Fibroblast of lung (primary cell): Measurements from ENCODE around the gene CRHR1. TPM values are rescaled to one million over a fixed set of nuclear protein-coding genes. Genes with fewer than 3 reads are reported as not detected.

Experiments
- DNase-seq, 2 donors: peaks; one replicate each; pipeline versions ENCODE4 v3.0.0 to v3.0.0-alpha.2; 2010; ENCODE audit warnings: low read depth in 2 of 2
- H2AFZ ChIP-seq: 2 replicates; pipeline ENCODE4 v1.5.1; 2012; ENCODE audit warnings: low read length, control low read depth, inconsistent platforms
- H3K27ac ChIP-seq: 2 replicates; pipeline ENCODE4 v1.5.1; 2011; ENCODE audit warnings: low read length, control low read depth; ENCODE audit not compliant: insufficient read depth
- H3K27me3 ChIP-seq: 2 replicates; pipeline ENCODE4 v1.5.1; 2011; ENCODE audit warnings: mild to moderate bottlenecking, low read length; ENCODE audit not compliant: control insufficient read depth, insufficient read depth
- H3K36me3 ChIP-seq: 2 replicates; pipeline ENCODE4 v1.5.1; 2011; ENCODE audit warnings: low read length; ENCODE audit not compliant: control insufficient read depth, insufficient read depth
- H3K4me1 ChIP-seq: 2 replicates; pipeline ENCODE4 v1.5.1; 2011; ENCODE audit warnings: low read length; ENCODE audit not compliant: control insufficient read depth, insufficient read depth; ENCODE audit errors: extremely low read depth
- H3K4me2 ChIP-seq: 2 replicates; pipeline ENCODE4 v1.5.1; 2011; ENCODE audit warnings: low read length, control low read depth; ENCODE audit not compliant: insufficient read depth; ENCODE audit errors: extremely low read depth
- H3K4me3 ChIP-seq, 4 experiments: fragments of 200-600 bp in 1 of 4; sonication (generic) in 1 of 4; replicated peaks in 1 of 4; 2 replicates each; pipeline ENCODE4 v1.5.1; 2011 to 2016; ENCODE audit warnings: low read length in 4 of 4, low read depth in 3 of 4, mild to moderate bottlenecking in 3 of 4, control low read depth in 2 of 4, inconsistent platforms in 1 of 4, mixed read lengths in 1 of 4; ENCODE audit not compliant: insufficient read depth in 1 of 4; ENCODE audit errors: control extremely low read depth in 1 of 4
- H3K79me2 ChIP-seq: 2 replicates; pipeline ENCODE4 v1.5.1; 2012; ENCODE audit warnings: mild to moderate bottlenecking, low read length, inconsistent platforms; ENCODE audit not compliant: control insufficient read depth, insufficient read depth
- H3K9ac ChIP-seq: 2 replicates; pipeline ENCODE4 v1.5.1; 2011; ENCODE audit warnings: mild to moderate bottlenecking, low read length, control low read depth; ENCODE audit not compliant: insufficient read depth
- H3K9me3 ChIP-seq: 2 replicates; pipeline ENCODE4 v1.5.1; 2012; ENCODE audit warnings: low read depth, low read length; ENCODE audit not compliant: control insufficient read depth, insufficient read depth
- H4K20me1 ChIP-seq: 2 replicates; pipeline ENCODE4 v1.5.1; 2011; ENCODE audit warnings: low read length; ENCODE audit not compliant: control insufficient read depth, insufficient read depth; ENCODE audit errors: extremely low read depth
- EZH2 ChIP-seq: IDR thresholded peaks from 2 replicates; pipeline ENCODE4 v1.5.1; 2012; ENCODE audit warnings: low read length, control low read depth, mild to moderate bottlenecking; ENCODE audit errors: missing control alignments
- polyA plus RNA-seq, 2 donors: library from polyadenylated mRNA; depleted of rRNA in 1 of 2; stranded (reverse) in 1 of 2; unstranded in 1 of 2; fragments of >200 nt; gene quantifications; 2 replicates each; pipeline ENCODE4 v1.2.1, GENCODE V29; 2011 to 2012; ENCODE audit warnings: missing spikeins in 1 of 2
- total RNA-seq: library from RNA; depleted of rRNA; stranded (reverse); fragments of >200 nt; gene quantifications from 2 replicates; pipeline ENCODE4 v1.2.1, GENCODE V29; 2014
- TF ChIP-seq, protein P1 (sequence below), 2 donors: IDR thresholded peaks in 1 of 2; conservative IDR thresholded peaks in 1 of 2; 1 replicate in 1 of 2; 2 replicates in 1 of 2; pipeline ENCODE4 v1.5.1; 2011 to 2012; ENCODE audit warnings: low read length in 2 of 2, control low read depth in 1 of 2, inconsistent platforms in 1 of 2, low read depth in 1 of 2, mild to moderate bottlenecking in 1 of 2

The CRHR1 gene
- total and polyA plus RNA-seq, 2 donors (not counting 1 experiment from before 2014, with no cell fraction given) = not detected

DNA sequence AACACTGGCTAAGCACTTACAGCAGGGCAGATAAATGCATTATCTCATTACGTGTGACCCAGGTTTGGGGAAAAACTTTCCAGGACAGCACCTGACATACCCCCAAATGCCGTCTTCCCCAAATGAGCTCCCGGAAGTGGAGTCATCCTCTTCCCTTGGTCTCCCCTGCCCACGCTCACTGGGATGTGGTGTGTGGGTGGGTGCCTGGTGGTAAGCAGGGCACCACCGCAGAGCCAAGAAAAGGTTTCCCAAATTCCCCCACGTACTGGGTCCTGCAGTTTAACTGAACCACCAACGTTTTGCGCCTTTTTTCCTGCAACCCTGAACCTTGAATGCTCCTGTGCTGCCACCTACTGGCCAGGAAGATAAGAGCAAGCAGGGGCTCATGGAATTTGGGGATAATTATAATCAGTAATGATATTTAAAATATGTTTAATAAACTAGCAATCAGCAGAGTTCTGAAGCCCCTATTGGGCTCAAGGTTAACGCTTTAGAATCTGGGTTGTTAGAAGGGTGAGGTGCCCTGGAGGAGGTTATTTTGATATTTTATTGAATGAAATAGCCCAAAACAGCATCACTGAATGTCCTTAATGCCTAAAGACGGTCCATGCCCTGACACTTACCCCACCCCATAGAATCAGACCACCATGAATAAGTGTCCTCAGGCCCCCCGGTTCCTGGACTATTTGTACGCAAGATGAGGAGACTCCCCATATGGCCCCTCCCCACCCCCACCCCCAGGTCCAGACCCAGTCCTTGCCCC is 68.6 kb downstream of the CRHR1 start:
- Histone ChIP-seq H3K79me2 (no peaks in the 10 kb centered on the region), H2AFZ (no peak overlapping the region), H3K9ac (no peak overlapping the region), H3K36me3 (no peaks in the 10 kb centered on the region), H3K4me1 (no peaks in the 10 kb centered on the region), H3K4me3 (no peak overlapping the region), H3K27ac (no peak overlapping the region), H4K20me1 (no peaks in the 10 kb centered on the region), H3K27me3 (no peaks in the 10 kb centered on the region), H3K9me3 (no peaks in the 10 kb centered on the region), H3K4me2 (no peak overlapping the region)
- DNase-seq = peak; percentile 22 to 66
- TF ChIP-seq, protein P1, sequence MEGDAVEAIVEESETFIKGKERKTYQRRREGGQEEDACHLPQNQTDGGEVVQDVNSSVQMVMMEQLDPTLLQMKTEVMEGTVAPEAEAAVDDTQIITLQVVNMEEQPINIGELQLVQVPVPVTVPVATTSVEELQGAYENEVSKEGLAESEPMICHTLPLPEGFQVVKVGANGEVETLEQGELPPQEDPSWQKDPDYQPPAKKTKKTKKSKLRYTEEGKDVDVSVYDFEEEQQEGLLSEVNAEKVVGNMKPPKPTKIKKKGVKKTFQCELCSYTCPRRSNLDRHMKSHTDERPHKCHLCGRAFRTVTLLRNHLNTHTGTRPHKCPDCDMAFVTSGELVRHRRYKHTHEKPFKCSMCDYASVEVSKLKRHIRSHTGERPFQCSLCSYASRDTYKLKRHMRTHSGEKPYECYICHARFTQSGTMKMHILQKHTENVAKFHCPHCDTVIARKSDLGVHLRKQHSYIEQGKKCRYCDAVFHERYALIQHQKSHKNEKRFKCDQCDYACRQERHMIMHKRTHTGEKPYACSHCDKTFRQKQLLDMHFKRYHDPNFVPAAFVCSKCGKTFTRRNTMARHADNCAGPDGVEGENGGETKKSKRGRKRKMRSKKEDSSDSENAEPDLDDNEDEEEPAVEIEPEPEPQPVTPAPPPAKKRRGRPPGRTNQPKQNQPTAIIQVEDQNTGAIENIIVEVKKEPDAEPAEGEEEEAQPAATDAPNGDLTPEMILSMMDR (conservative IDR thresholded peaks at IDR 0.05 in 1 of 2, IDR thresholded peaks at IDR 0.05 in 1 of 2; ENCODE audit: low read depth in 1 of 2, low read length in 2 of 2) = peak; percentile 86 to 97
- no peak for TF ChIP-seq EZH2

GRCh38 chr17:45854209-45854608 is 70.1 kb downstream of the CRHR1 start:
- Histone ChIP-seq H3K9me3 (no peaks in the 10 kb centered on the region), H3K4me3 (no peak overlapping the region), H3K9ac (no peak overlapping the region), H4K20me1 (no peaks in the 10 kb centered on the region), H3K27ac (no peak overlapping the region), H2AFZ (no peak overlapping the region), H3K4me1 (no peaks in the 10 kb centered on the region), H3K79me2 (no peaks in the 10 kb centered on the region), H3K4me2 (no peak overlapping the region), H3K27me3 (no peaks in the 10 kb centered on the region), H3K36me3 (no peaks in the 10 kb centered on the region)
- TF ChIP-seq, protein P1 (conservative IDR thresholded peaks at IDR 0.05 in 1 of 2, IDR thresholded peaks at IDR 0.05 in 1 of 2; ENCODE audit: low read depth in 1 of 2, low read length in 2 of 2) = no peak
- TF ChIP-seq EZH2 = no peak
- DNase-seq = no peak

GRCh38 chr17:45855691-45856336 is 71.7 kb downstream of the CRHR1 start:
- Histone ChIP-seq H2AFZ (no peak overlapping the region), H3K27me3 (no peaks in the 10 kb centered on the region), H3K4me1 (no peaks in the 10 kb centered on the region), H3K4me2 (no peak overlapping the region), H4K20me1 (no peaks in the 10 kb centered on the region), H3K9me3 (no peaks in the 10 kb centered on the region), H3K36me3 (no peaks in the 10 kb centered on the region), H3K4me3 (no peak overlapping the region), H3K9ac (no peak overlapping the region), H3K79me2 (no peaks in the 10 kb centered on the region), H3K27ac (no peak overlapping the region)
- no peak for TF ChIP-seq EZH2
- TF ChIP-seq, protein P1 (conservative IDR thresholded peaks at IDR 0.05 in 1 of 2, IDR thresholded peaks at IDR 0.05 in 1 of 2; ENCODE audit: low read depth in 1 of 2, low read length in 2 of 2) = no peak
- no peak for DNase-seq
